CD4-positive, alpha-beta memory T cell (primary cell): Measurements from ENCODE around the gene ABCA3. TPM values are rescaled to one million over a fixed set of nuclear protein-coding genes. Genes with fewer than 3 reads are reported as not detected.
"Not testable (repeated sequence)": the region's sequence is repeated elsewhere in the genome, so short reads cannot be mapped to it uniquely, and the experiment has no call there.

Experiments used
- CTCF ChIA-PET: fragments of 350-600 bp; sonication (Branson Sonifier 250); formaldehyde crosslinking; loops from one replicate; lab custom pipeline; 2021; ENCODE audit warnings: inconsistent platforms; ENCODE audit not compliant: partially characterized antibody; lab: Charles Lee
- POLR2A ChIA-PET: fragments of 350-600 bp; sonication (Branson Sonifier 250); formaldehyde crosslinking; loops from one replicate; lab custom pipeline; 2021; ENCODE audit not compliant: partially characterized antibody; lab: Charles Lee
- DNase-seq, 5 donors: peaks; one replicate each; pipeline versions ENCODE4 v3.0.0 to v3.0.0-alpha.2; 2020 to 2022; ENCODE audit warnings: mixed read lengths in 1 of 5
- H3K27ac ChIP-seq: one replicate; pipeline ENCODE4 v1.7.0; 2013; ENCODE audit warnings: low read depth, low read length
- H3K27me3 ChIP-seq: 2 replicates; pipeline ENCODE4 v1.7.0; 2013; ENCODE audit warnings: mild to moderate bottlenecking, low read length, moderate library complexity; ENCODE audit not compliant: insufficient read depth
- H3K36me3 ChIP-seq: 2 replicates; pipeline ENCODE4 v1.7.0; 2013; ENCODE audit warnings: mild to moderate bottlenecking, low read length, moderate library complexity; ENCODE audit not compliant: insufficient read depth
- H3K4me1 ChIP-seq: 2 replicates; pipeline ENCODE4 v1.7.0; 2013; ENCODE audit warnings: mild to moderate bottlenecking, low read length, moderate library complexity; ENCODE audit not compliant: insufficient read depth
- H3K4me3 ChIP-seq, 2 donors: one replicate each; pipeline ENCODE4 v1.7.0; 2013; ENCODE audit warnings: low read length in 2 of 2, mild to moderate bottlenecking in 1 of 2
- H3K9me3 ChIP-seq, 2 donors: one replicate each; pipeline ENCODE4 v1.7.0; 2013; ENCODE audit warnings: low read length in 2 of 2, control low read depth in 1 of 2; ENCODE audit not compliant: control insufficient read depth in 1 of 2
- H3K27ac Mint-ChIP-seq, 7 donors: one replicate each; pipeline ENCODE4 v1.8.0; 2020 to 2021; ENCODE audit warnings: mixed read lengths in 7 of 7, mild to moderate bottlenecking in 6 of 7, inconsistent platforms in 3 of 7, moderate library complexity in 3 of 7
- H3K27me3 Mint-ChIP-seq, 2 donors: one replicate each; pipeline ENCODE4 v1.8.0; 2020 to 2021; ENCODE audit warnings: mixed read lengths in 2 of 2
- H3K36me3 Mint-ChIP-seq, 2 donors: one replicate each; pipeline ENCODE4 v1.8.0; 2020 to 2021; ENCODE audit warnings: mixed read lengths in 2 of 2, inconsistent platforms in 1 of 2, mild to moderate bottlenecking in 1 of 2
- H3K4me1 Mint-ChIP-seq, 4 donors: one replicate each; pipeline ENCODE4 v1.8.0; 2020 to 2021; ENCODE audit warnings: mixed read lengths in 4 of 4, mild to moderate bottlenecking in 1 of 4
- H3K4me3 Mint-ChIP-seq, 8 donors: one replicate each; pipeline ENCODE4 v1.8.0; 2020 to 2021; ENCODE audit warnings: mixed read lengths in 8 of 8, mild to moderate bottlenecking in 7 of 8, moderate library complexity in 6 of 8, inconsistent platforms in 3 of 8
- H3K9me3 Mint-ChIP-seq, 8 donors: one replicate each; pipeline ENCODE4 v1.8.0; 2020 to 2021; ENCODE audit warnings: mixed read lengths in 8 of 8, mild to moderate bottlenecking in 5 of 8, inconsistent platforms in 3 of 8, moderate library complexity in 1 of 8
- intact Hi-C: fragments of 100-400 bp; cut with micrococcal nuclease; formaldehyde crosslinking; loops from one replicate; pipeline ENCODE4 v1.15.1; 2023
- polyA plus RNA-seq, 2 donors: library from polyadenylated mRNA; unstranded; fragments of 300-500 nt; fragmentation: Illumina TruSeq; gene quantifications; one replicate each; pipeline ENCODE4 v1.2.3, GENCODE V29; 2021
- total RNA-seq, 2 experiments: library from RNA; stranded (reverse); gene quantifications; one replicate each; pipeline ENCODE4 v1.2.3, GENCODE V29; 2021

ABCA3 gene
- total and polyA plus RNA-seq, 4 experiments from 2014 or later: 1.7 to 12.7 (median 6.5) TPM

DNA sequence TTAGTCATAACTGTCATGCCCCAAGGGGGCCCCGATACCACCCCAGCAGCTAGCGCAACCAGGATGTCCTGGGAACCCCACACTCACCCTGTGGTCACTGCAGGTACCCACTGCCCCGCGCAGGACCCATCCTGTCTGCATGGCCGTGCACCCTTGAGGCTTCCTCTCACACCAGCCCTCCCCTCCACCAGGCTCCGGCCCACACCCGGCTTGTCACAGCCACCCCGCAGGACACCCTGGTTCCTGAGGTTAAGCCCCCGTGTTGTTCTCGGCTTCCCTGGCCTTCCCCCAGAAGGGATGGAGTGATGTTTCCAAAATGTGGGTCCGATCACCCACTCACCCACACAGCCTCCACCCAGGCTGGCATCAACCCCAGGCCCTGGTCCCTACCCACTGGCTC, 96.7 kb downstream of the ABCA3 start:
- Histone ChIP-seq H3K4me1 (no peaks in the 10 kb centered on the region), H3K4me3 (no peak overlapping the region), H3K9me3 (no peaks in the 10 kb centered on the region), H3K36me3 (peaks cover 21% of the 10 kb centered on the region), H3K27ac (no peak overlapping the region), H3K27me3 (no peaks in the 10 kb centered on the region)
- ChIA-PET POLR2A (no interaction called here), CTCF (no interaction called here)
- Mint-ChIP-seq H3K4me3 (no peak overlapping the region), H3K27ac (peak overlapping the region in 1 of 7 donors; percentile 10), H3K27me3 (no peaks in the 10 kb centered on the region), H3K36me3 (peaks cover 5 to 18% of the 10 kb centered on the region in 2 donors), H3K9me3 (no peaks in the 10 kb centered on the region), H3K4me1 (peaks cover 0 to 2% (median 0%) of the 10 kb centered on the region in 4 donors)
- no peak for DNase-seq
- intact Hi-C loops: no loop called here

DNA sequence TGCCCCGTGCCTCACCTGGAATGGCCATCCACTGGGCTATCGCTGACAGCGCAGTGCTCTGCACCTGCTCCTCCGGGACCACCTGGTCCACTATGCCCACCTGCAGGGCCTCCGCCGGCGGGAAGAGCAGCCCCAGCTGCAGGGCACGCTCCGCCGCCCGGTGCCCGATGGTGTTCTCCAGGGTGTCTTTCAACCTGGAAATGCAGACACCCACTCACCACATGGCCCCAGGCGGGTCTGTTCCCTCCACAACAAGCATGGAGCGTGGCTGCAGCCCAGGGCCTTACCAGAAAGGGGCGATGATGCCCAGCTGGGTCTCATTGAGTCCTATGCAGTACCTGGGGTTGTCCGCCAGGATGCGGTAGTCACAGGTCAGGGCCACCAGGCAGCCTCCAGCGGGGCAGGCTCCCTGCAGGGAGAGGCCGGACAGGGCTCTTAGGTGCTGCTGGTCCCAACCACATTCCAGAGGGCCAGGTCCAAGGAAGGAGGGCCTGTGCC, 97.4 kb downstream of the ABCA3 start:
- Mint-ChIP-seq H3K4me1 (peaks cover 0 to 2% (median 0%) of the 10 kb centered on the region in 4 donors), H3K27me3 (no peaks in the 10 kb centered on the region), H3K4me3 (no peak overlapping the region), H3K27ac (no peak overlapping the region), H3K9me3 (no peaks in the 10 kb centered on the region), H3K36me3 (peaks cover 5 to 18% of the 10 kb centered on the region in 2 donors)
- peaks cover 21% of the 10 kb centered on the region for H3K36me3 ChIP-seq
- no peaks in the 10 kb centered on the region for H3K9me3 ChIP-seq
- CTCF ChIA-PET: interaction anchor here (1.4 kb wide), 1 partner anchor 8 kb away, joined by 3 read pairs; the partner anchor contains the start of gene ECI1
- no peak overlapping the region for H3K27ac ChIP-seq
- H3K27me3 ChIP-seq: no peaks in the 10 kb centered on the region
- intact Hi-C loops: no loop called here
- no peak for DNase-seq
- H3K4me1 ChIP-seq: no peaks in the 10 kb centered on the region
- no peak overlapping the region for H3K4me3 ChIP-seq
- POLR2A ChIA-PET: no interaction called here

- H3K4me3 ChIP-seq: no peak overlapping the region
- ChIA-PET POLR2A (no interaction called here), CTCF (interaction anchor here (1.4 kb wide), 1 partner anchor 9 kb away, joined by 3 read pairs; the partner anchor contains the start of gene ECI1)
- no peaks in the 10 kb centered on the region for H3K9me3 Mint-ChIP-seq
- H3K27me3 Mint-ChIP-seq: no peaks in the 10 kb centered on the region
- DNase-seq: no peak
- H3K36me3 ChIP-seq: peaks cover 21% of the 10 kb centered on the region
- peaks cover 0 to 2% (median 0%) of the 10 kb centered on the region in 4 donors for H3K4me1 Mint-ChIP-seq
- peaks cover 5 to 18% of the 10 kb centered on the region in 2 donors for H3K36me3 Mint-ChIP-seq
- intact Hi-C loops: no loop called here
- H3K4me3 Mint-ChIP-seq: no peak overlapping the region
- peak overlapping the region in 2 of 7 donors; percentile 37 to 53 for H3K27ac Mint-ChIP-seq
- H3K4me1 ChIP-seq: no peaks in the 10 kb centered on the region
- no peak overlapping the region for H3K27ac ChIP-seq
- H3K9me3 ChIP-seq: no peaks in the 10 kb centered on the region
- no peaks in the 10 kb centered on the region for H3K27me3 ChIP-seq
These were observed 97.9 kb downstream of the ABCA3 start for GRCh38 chr16:2242598-2242997.

DNA sequence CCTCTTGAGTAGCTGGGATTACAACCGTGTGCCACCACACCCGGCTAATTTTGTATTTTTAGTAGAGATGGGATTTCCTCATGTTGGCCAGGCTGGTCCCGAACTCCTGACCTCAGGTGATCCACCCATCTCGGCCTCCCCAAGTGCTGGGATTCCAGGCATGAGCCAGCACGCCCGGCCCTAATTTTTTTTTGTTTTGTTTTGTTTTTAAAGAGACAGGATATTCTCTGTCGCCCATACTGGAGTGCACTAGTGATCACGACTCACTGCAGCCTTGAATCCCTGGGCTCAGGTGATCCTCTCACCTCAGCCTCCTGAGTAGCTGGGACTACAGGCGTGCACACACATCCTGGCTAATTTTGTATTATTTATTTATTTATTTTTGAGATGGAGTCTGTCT, 100.2 kb downstream of the ABCA3 start:
- H3K9me3 Mint-ChIP-seq, H3K27me3 ChIP-seq, H3K27ac Mint-ChIP-seq: not testable (repeated sequence)

GRCh38 chr16:2238838-2239675, 101.5 kb downstream of the ABCA3 start:
- no peaks in the 10 kb centered on the region for H3K4me1 ChIP-seq
- ChIA-PET CTCF (no interaction called here), POLR2A (interaction anchor here (1.8 kb wide), 1 partner anchor 11 kb away, joined by 7 read pairs; no protein-coding TSS in a partner anchor)
- no peak overlapping the region for H3K4me3 ChIP-seq
- H3K4me3 Mint-ChIP-seq: no peak overlapping the region
- H3K27me3 ChIP-seq: no peaks in the 10 kb centered on the region
- no peak overlapping the region for H3K27ac Mint-ChIP-seq
- peaks cover 15% of the 10 kb centered on the region for H3K36me3 ChIP-seq
- H3K4me1 Mint-ChIP-seq: peaks cover 0 to 9% (median under 1%) of the 10 kb centered on the region in 4 donors
- H3K9me3 ChIP-seq: no peaks in the 10 kb centered on the region
- H3K9me3 Mint-ChIP-seq: no peaks in the 10 kb centered on the region
- no peak overlapping the region for H3K27ac ChIP-seq
- no peaks in the 10 kb centered on the region for H3K27me3 Mint-ChIP-seq
- no peak for DNase-seq
- H3K36me3 Mint-ChIP-seq: peaks cover 8 to 15% of the 10 kb centered on the region in 2 donors
- intact Hi-C loops: no loop called here

More for the DNA sequence above, 100.2 kb downstream of the ABCA3 start:
- intact Hi-C loops, H3K4me3 ChIP-seq, H3K27me3 Mint-ChIP-seq, POLR2A ChIA-PET, H3K4me1 Mint-ChIP-seq, H3K4me1 ChIP-seq, H3K27ac ChIP-seq, H3K4me3 Mint-ChIP-seq, DNase-seq, CTCF ChIA-PET, H3K9me3 ChIP-seq: not testable (repeated sequence)
- H3K36me3 Mint-ChIP-seq: peaks cover 6 to 13% of the 10 kb centered on the region in 2 donors
- peaks cover 10% of the 10 kb centered on the region for H3K36me3 ChIP-seq

DNA sequence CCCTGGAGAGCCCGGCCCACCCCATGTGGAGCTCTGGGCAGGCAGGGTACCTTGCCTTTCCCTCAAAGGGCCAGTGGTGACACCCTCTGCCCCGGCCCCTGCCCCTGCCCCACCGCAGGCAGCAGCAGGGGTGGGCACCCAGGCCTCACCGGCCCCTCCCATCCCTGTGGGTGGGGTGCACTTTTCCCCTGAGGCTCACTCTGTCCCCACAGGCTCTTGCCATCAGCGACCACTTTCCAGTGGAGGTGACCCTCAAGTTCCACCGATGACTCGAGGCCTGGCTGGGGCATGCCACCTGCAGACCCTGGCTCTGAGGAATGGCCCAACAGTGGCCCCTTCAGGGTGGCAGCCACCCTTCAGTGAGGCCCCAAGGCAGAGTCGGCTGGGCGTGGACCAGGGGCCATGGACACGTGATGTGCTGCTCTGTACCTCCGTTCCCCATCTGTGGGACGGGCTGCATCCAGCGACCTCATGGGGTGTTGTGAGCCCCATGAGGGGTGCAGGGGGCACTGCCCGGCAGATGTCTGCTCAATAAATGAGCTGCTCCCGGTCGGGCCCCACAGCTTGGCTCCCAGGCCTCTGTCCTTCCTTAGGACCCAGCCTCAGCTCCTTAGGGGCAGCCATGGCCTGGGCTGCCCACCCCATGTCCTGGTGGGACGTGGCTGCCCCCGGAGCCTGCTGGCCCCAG, 102.2 kb downstream of the ABCA3 start:
- DNase-seq: peak in 1 of 5 donors; percentile 36
- ChIA-PET CTCF (no interaction called here), POLR2A (interaction anchor here (0.5 to 1.8 kb wide), 2 partner anchors 12 to 81 kb away, joined by 3 to 7 read pairs; no protein-coding TSS in a partner anchor)
- Mint-ChIP-seq H3K27me3 (no peaks in the 10 kb centered on the region), H3K36me3 (peaks cover 8 to 13% of the 10 kb centered on the region in 2 donors), H3K4me3 (no peak overlapping the region), H3K9me3 (no peaks in the 10 kb centered on the region), H3K27ac (no peak overlapping the region), H3K4me1 (peaks cover 0 to 9% (median under 1%) of the 10 kb centered on the region in 4 donors)
- H3K4me3 ChIP-seq: no peak overlapping the region
- peaks cover 17% of the 10 kb centered on the region for H3K36me3 ChIP-seq
- intact Hi-C loops: no loop called here
- no peaks in the 10 kb centered on the region for H3K27me3 ChIP-seq
- no peaks in the 10 kb centered on the region for H3K9me3 ChIP-seq
- H3K27ac ChIP-seq: no peak overlapping the region
- no peaks in the 10 kb centered on the region for H3K4me1 ChIP-seq
